HTR-8/SVneo (cell line): ENCODE results near the gene TRAPPC14.

Experiments used
- DNase-seq: peaks from one replicate; pipeline ENCODE4 v3.0.0; 2011; ENCODE audit warnings: low spot score, mixed read lengths; ENCODE audit not compliant: insufficient read length
- FAIRE-seq: peaks from 2 replicates; lab custom pipeline; 2011; peaks lifted over from hg19 to GRCh38; lab: Jason Lieb, UNC

The TRAPPC14 gene

DNA sequence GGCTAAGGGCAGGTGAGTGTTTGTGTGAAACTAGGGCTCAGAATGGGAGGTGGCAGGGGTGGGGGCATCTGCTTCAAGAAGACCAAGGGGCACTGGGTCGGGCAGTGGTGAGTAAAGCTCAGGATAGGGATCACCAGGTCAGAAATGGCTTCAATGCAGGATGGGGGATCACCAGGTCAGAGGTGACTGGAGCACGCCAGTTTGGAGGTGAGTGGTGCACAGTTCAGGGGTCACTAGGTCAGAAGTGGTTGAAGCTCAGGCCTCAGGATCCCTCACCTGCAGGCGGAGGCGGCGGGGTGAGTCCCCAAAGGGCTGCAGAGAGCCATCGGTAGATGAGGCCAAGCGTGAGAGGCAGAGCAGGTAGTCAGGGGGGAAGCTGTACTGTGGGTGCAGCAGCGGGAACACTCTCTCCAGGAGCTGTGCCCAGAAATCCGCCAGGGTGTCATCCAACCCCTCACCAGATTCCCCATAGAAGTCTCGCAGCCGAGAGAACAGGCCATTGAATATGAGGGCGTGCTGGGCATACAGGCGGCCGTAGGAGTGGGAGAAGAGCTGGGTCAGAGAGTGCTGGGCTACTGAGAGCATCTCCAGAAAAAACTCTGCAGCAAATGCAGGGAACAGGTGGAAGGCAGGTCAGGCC, 16.9 kb upstream of the TRAPPC14 start:
- DNase-seq (no peak), FAIRE-seq (no peak)

DNA sequence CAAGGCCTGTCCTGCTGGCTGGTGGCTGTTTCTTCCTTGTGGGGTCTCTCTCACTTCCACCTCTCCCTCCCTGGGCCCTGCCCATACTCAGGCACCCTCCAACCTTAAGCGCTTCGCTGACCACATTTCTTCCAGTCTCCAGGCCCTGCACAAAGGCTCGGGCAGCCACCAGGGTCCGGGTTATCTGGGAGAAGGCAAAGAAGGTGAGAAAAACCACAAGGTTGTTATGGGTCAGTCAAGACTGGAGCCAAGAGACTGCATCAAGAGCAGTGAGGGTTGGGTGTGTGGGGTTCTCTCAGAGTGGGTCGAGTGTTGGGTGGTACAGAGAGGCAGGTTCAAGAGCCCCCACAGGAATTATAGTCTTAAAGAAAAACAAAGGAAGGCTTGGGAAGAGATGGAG, 16.1 kb upstream of the TRAPPC14 start:
- FAIRE-seq (no peak), DNase-seq (no peak)

DNA sequence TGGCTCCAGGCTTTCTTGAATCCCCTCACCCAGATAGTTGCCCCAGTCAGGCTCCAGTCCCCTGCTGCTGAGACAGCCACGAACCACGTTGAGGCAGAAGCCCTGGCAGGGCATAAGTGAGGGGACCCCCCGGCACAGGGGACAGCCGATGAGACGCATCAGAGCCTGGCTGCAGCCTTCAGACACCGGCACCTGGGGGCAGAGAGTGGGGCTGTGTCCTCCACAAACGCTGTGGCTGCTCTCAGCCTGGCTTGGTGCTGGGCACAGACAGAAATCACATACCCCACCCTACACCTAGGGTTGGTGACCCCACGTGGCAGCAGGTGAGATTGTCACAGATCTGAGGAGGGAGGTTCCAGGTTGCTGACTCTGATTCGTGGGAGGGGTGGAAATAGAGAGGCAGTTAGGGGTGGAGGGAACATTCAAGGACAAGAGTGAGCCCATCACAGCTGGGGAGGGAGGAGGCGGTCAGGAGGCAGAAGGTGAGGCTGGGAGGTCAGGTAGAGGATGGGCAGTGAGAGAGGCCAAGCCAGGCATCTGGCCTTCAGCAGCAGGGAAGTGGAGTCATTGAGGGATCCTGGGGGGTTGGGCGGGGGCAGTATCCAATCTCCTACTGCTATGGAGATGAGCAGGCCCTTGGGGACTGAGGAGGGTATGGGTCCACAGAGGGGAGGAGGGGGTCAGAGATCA, 15.4 kb upstream of the TRAPPC14 start:
- no peak for FAIRE-seq

DNA sequence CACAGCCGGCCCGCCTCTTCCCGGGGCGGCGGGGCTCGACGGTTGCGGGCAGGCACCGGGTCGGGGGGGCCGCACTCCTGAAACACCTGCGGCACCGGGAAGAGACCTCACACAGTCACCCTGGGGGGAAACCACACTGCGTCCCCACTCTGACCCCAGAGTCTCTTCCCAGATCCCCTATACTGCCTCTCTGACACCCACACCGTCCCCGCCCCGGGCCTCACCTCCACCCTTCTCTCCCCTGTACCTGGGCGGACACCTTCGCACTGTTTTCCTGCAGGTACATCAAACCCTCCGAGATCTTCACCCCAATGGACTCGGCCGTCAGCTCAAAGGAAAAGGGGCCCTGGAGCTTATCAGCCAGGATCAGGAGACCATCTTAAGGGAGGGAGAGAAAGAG, 13.3 kb upstream of the TRAPPC14 start:
- no peak for FAIRE-seq
- no peak for DNase-seq

More for the DNA sequence above, 15.4 kb upstream of the TRAPPC14 start:
- DNase-seq: no peak

DNA sequence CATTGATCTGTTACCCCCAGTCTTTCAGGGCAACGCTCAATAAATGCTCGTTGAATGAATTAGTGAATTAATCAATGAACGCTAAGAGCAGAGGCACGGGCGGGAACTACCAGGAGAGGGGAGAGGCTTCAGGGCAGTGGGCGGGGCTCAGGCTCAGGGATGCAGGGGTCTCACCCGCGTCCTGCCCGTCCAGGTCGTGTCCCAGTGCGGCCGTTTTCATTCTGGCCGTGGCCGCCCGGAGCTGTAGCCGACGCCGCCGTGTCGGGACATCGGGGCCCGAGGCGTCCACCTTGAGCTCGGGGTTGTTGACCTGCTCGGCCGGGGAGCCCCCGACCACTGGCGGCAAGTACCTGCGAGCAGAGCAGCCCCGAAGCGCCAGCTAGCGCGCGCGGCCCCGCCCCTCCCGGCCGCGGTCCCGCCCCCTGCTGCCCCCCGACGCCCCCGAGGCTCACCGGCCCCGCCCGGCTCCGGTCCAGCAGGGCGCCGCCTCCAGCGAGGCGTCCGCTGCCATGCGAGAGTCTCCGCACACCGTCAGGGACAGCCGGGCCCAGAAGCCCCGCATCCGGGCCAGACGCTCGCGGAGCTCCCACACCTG, 12.7 kb upstream of the TRAPPC14 start:
- FAIRE-seq (no peak), DNase-seq (no peak)

DNA sequence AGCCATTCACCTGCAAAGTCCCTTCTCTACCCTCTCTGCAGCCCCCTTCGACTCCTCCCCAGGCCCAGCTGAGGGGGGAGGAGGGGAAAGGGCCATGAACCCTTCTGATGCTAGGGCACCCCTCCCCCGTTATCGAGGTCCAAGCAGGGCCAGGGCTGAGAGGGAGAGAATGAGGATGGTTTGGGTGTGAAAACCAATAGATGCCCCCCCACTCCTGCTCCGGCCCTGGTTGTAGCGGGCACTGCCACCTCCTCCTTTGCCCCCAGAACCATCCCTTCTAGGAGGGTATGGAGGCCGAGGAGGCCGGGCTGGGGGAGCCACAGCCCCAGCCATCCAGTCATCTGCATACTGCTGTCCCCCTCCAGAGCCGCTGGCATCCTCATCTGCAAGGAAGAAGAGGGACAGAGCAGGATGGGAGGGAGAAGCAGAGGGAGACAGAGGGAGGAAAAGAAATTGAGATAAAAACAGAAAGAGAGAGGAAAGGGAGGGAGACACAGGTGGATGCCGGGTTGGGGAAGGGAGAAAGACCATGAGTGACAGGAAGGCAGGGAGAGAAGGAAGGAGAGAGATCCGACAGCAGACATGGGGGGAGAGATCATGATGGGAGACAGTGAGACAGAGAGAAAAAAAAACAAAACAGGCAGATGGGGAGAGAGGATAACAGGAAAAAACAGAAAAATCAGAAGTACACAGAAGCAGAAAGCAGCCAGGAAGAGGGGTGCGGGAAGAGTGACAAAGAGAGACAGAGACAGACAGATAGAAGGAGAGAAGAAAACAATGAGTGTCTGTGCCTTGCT, 11.8 kb upstream of the TRAPPC14 start:
- FAIRE-seq: no peak
- DNase-seq: no peak

DNA sequence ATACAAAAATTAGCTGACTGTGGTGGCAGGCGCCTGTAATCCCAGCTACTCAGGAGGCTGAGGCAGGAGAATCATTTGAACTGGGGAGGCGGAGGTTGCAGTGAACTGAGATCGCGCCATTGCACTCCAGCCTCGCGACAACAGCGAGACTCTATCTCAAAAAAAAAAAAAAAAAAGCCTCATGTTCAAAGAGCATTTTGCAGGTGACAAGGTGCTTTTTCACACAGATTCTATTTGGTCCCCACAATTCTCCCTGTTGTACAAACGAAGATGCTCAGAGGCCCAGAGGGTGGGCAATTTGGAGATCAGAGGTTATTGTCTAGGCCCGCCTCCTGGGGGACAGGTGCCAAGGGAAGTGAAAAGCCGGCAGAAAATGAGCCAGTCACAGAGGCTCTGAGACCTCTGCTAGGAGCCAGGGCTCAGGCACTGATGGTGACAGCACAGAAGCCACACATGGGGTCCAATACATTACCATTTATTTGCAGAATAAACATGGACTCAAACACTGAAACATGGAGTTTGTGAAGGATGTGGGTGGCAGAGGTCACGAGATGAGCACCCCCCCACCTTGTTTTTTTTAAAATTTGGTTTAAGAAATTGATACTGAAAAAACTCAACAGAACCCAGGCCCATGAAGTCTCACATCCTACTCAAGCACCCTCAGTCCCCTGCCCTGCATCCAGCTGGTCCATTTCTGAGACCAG, 10.8 kb upstream of the TRAPPC14 start:
- no peak for DNase-seq
- no peak for FAIRE-seq

DNA sequence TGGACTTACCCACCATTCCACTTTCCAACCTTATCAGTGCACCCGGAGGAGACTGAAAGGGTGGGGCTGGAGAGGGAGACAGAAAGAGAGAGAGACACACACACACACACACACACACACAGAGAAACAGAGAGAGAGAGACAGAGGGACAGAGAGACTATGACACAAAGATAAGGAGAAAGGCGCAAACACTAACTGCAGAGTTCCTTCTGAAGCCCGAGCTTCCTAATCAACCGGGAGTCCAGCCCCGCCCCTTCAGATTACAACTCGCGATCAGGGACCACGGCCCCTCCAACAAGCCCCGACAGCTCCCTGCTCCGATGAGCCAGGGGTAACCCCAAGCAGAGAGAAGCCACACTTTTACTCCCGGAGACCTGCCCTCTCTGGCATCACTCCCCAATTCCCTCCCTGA, 9.4 kb upstream of the TRAPPC14 start:
- DNase-seq (no peak), FAIRE-seq (no peak)

DNA sequence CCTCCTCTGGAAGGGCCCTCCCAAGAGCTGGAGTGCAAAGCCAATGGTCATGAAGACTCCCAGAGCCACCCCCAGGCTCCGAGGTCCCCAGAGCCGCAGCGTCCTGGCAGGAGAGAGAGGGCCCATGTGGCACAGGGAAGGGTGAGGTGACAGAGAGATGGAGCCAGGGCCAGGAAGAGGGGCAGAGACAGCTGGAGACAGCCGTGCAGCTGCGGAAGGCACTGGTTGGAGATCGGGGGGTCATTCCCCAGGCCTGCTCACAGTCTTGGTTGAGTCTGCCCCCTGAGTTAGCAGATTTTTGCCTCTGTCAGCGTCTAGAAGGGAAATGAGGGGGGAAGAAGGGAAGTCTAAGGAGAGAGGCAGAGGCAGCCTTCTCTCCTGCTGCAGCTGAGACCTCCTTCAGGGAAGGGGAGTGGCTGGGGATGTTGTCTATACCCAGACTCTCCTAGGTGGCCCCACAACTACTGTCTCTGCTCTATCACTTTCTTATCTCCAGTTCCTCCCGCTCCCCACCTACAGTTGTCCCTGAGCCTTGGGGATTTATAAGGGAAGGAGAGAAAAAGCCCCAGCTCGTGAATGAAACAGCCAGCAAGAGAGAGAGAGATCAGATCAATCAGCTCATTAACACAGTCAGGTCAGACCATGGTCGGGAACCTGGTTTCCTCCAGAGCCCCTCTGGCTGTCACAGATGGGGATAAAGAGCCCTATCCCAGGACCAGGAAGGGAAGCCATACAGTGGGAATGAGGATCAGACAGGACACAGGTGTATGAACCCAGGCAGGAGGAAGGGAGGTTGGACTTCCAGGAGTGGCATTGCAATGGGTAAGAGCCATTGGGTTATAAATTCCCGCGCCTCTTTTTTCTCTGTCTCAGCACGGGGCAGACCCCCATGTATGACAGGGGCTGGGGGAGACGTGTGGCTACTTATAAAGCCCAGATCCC, 8.7 kb upstream of the TRAPPC14 start:
- DNase-seq (no peak), FAIRE-seq (no peak)

DNA sequence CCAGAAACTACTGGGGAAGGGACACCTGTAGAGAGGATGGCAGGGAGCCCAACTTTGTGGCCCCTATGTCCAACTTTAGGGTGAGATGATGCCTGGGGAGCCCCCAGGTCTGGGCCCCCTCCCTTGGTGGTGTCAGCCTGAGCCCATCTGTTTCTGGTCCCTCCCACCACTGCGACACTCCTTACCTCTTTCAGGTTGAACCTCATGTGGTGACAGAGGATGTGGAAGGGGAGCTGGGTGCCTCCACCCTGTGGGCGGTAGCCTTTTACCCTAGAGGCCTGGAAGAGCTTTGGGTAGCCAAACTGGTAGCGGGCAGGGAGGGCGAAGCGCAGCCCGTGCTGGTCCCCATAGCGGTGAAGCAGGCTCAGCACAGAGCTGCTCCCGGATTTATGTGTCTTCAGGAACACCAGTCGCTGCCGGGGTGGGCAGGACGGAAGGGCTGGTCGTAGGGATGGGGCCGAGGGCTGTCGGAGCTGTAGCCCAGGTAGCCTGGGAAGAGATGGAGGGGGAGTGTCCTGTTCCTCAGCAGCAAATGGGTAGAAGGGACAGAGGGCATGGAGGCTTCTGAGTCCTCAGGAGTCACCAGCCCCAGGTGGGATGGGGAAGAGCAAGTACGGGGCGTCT, 7.9 kb upstream of the TRAPPC14 start:
- no peak for DNase-seq
- FAIRE-seq: no peak

DNA sequence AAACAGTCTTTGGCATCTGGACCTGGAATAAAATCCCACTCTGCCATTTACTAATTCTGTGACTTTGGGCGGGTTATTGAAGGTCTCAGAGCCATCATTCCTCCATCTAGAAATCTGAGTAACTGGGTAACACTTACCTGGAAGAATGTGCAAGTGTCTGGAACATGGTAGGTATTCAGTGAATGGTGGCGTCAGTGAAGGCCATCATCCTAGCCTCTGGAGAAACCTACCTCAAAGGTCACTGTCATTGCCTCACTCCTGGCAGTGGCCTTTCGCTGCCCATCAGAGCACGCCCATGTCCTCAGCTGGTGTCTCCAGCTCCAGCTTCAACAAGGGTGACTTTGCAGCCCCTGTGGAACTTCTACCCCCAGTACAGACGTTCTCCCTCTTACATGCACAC, 5.3 kb upstream of the TRAPPC14 start:
- FAIRE-seq (no peak), DNase-seq (no peak)

DNA sequence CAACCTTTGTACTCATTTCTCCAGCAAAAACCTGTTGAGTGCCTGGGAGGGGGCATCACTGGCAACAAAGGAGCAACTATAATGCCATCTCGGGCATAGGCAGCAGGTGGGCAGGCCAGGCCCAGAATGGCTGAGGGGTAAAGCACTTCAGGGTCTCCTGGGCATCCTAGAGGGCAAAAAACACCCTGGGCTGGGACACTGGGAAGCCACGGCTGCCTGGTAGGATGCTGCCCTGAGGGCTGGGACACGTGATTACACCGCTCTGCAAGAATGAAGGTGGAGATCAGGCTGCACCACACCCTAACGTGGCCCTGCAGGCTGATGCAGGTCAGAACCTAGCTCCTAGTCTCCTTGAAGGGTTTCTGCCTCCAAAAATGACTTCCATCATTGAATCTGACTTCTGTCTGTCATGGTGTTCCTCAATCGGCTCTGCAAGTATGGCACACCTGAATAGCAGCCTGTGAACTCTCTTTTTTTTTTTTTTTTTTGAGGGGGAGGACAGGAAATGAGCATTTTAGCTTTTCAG, 4.5 kb upstream of the TRAPPC14 start:
- DNase-seq (no peak), FAIRE-seq (no peak)

DNA sequence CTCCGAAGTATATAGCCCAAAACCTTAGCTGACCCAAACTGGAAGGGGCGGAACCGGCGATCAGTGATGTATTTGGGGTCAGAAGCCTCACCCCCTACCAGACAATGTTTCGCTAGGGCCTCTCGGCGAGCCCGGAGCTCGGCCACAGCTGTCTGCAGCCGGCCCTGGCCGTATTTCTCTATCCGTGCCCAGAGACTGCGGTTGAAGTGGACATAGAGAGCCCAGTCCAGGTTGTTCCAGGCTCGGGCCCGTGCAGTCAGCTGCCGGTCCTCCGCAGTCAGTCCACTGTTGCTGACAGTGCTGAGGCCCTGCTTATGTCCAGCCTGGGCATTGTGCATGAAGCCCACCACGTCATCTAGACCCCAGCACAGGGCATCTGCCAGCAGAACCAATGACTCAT, 1.5 kb upstream of the TRAPPC14 start:
- DNase-seq (no peak), FAIRE-seq (no peak)

DNA sequence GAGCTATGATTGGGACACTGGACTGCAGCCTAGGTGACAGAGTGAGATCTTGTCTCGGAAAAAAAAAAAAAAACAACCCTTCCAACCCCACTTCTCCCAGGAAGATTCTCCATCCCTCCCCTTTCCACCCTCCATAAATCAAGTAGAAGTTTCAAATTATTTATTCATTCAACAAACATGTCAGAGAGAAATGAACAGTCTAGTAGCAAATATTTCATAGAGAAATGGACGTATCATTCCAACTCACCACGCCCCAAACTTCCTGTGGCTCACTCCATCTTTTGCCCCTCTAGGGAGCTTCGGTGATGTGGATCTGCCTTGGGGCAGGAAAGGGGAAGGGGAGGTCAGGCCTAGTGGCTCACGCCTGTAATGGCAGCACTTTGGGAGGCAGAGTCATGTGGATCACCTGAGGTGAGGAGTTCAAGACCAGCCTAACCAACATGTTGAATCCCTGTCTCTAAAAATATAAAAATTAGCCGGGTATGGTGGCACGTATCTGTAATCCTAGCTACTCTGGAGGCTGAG, 638 bp upstream of the TRAPPC14 start:
- FAIRE-seq: no peak
- no peak for DNase-seq

DNA sequence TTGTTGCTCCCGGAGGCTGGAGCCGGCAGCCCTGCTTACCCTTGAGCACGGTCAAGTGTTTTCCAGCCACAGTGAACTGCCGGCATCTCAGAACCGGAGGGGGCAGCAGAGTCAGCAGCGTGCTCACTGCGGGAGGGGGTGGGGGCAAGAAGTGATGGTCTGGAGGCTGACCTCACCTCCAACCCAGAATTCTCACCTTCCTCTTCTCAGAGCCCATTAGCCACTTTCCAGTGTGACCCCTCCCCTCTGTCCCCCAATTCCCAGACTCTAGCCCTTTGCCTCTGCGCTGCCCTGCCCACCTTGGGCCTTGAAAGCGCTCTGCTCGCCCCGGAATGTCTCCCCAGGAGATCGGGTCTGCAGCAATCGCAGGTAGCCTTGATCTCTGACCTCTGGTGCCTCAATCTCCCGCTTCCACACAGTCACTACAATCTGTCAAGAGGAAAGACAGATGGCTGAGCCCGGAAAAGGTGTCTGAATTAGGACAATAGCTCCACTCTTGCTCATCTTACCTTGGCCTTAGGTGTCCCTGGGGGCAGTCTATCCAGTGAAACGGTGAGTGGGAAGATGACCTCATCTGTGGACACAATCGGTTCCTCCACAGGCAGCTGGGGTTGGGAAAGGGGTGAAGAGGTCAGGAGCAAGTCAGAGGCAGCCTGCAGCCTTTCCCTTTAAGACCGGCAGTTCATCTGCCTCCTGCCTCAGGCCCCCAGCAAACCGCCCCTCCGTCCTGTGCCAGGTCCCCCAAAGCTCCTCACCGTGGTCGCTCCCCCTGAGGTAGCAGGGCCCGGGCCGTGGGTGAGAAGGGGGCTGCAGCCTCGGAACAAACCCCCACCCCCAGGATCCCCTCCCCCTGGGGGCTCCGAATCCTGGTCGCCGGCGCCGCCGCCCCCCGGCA, 942 bp downstream of the TRAPPC14 start:
- DNase-seq (no peak), FAIRE-seq (no peak)

DNA sequence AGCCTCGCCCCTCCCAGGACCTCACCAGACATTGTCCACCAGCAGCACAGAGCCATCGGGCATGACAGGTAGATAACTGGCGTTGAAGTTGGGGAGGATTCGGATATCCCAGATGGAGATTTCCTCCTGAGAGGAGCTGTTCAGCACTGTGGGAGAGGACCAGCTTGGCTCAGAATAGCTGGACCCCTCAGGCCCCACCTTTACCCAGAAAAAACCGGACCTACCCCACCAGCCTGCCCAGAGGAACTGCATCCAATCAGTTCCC, 1.5 kb downstream of the TRAPPC14 start:
- no peak for FAIRE-seq

DNA sequence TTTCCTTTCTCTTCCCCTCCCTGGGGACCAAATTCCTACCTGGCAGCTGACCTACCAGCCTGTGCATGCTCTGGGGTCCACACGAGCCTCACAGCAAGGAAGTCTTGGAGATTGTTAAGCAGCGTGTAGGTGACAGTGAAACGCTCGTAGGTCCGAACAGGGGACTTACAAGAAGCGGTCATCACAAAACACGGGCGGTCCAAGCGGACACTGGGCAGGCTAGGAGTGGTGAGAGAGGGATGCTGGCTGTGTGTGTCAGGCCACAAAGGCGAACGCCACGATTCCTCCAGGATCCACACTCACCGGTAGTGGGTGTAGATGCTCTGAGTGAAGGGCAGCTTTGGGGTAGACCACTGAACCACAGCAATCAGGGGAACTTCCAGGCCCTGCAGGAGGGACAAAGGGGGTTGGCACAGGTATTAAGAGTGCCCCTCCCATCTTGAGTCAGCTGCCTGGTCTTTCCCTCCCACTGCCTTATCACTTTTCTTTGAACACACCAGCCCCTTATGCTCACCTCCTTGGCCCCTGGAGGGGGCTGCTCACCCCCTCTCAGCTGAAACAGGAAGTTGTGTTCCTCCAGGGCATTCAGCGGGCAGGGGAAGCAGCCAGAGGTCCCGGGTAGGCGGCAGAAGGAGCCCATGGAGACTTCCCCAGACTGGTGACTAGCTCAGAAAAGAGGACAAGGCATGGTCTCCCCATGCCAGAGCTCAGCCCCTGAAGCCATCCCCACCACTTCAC, 2.0 kb downstream of the TRAPPC14 start:
- FAIRE-seq (no peak), DNase-seq (no peak)

More for the DNA sequence above, 1.5 kb downstream of the TRAPPC14 start:
- no peak for DNase-seq
